Endothelial cell of umbilical vein (primary cell): ENCODE measurements around the gene SCD. TPM values are rescaled to one million over a fixed set of nuclear protein-coding genes. Genes with fewer than 3 reads are reported as not detected.

Source experiments
- BruUV-seq: library from RNA; stranded (reverse); fragments of 400-500 nt; replicated peaks from 2 replicates; lab custom pipeline; 2021; lab: Mats Ljungman, UMichigan
- CTCF ChIA-PET: fragments of 300-600, 350-600 bp; sonication (Branson Sonifier 250); formaldehyde crosslinking; loops from one replicate; lab custom pipeline; 2021; ENCODE audit warnings: antibody characterized with exemption, inconsistent platforms; lab: Charles Lee
- POLR2A ChIA-PET: fragments of 300-600, 350-600 bp; sonication (Branson Sonifier 250); formaldehyde crosslinking; loops from one replicate; lab custom pipeline; 2021; ENCODE audit warnings: antibody characterized with exemption, inconsistent platforms; lab: Charles Lee
- DNase-seq: peaks from one replicate; pipeline ENCODE4 v3.0.0-alpha.2; 2011; ENCODE audit warnings: low read depth, low spot score
- FAIRE-seq: peaks from 2 replicates; lab custom pipeline; 2011; peaks lifted over from hg19 to GRCh38; lab: Jason Lieb, UNC
- H2AFZ ChIP-seq: 2 replicates; pipeline ENCODE4 v1.6.0; 2012; ENCODE audit warnings: low read depth, low read length, control low read depth, inconsistent platforms
- H3K27ac ChIP-seq: 2 replicates; pipeline ENCODE4 v1.5.1; 2011; ENCODE audit warnings: low read depth, mild to moderate bottlenecking, control low read depth, low read length, moderate library complexity; ENCODE audit not compliant: insufficient read depth
- H3K27me3 ChIP-seq, 2 experiments: 2 replicates each; pipeline versions ENCODE4 v1.6.0 to v1.6.1; 2011; ENCODE audit warnings: low read length in 2 of 2, mixed read lengths in 1 of 2; ENCODE audit not compliant: control insufficient read depth in 2 of 2, insufficient read depth in 2 of 2
- H3K36me3 ChIP-seq, 2 experiments: 2 replicates in 1 of 2; 3 replicates in 1 of 2; pipeline ENCODE4 v1.5.1; 2011; ENCODE audit warnings: low read length in 2 of 2, mild to moderate bottlenecking in 1 of 2, moderate library complexity in 1 of 2; ENCODE audit not compliant: control insufficient read depth in 2 of 2, insufficient read depth in 2 of 2; ENCODE audit errors: extremely low read depth in 1 of 2
- H3K4me1 ChIP-seq: 3 replicates; pipeline ENCODE4 v1.5.1; 2011; ENCODE audit warnings: mild to moderate bottlenecking, low read length; ENCODE audit not compliant: control insufficient read depth, insufficient read depth; ENCODE audit errors: extremely low read depth
- H3K4me2 ChIP-seq: 2 replicates; pipeline ENCODE4 v1.6.1; 2011; ENCODE audit warnings: low read length, control low read depth, mixed read lengths; ENCODE audit not compliant: insufficient read depth
- H3K4me3 ChIP-seq, 3 experiments: fragments of 200-600 bp in 1 of 3; sonication (generic), shearing (Covaris generic) in 1 of 3; replicated peaks in 1 of 3; 2 replicates each; pipeline ENCODE4 v1.5.1; 2011 to 2016; ENCODE audit warnings: control low read depth in 3 of 3, low read length in 3 of 3, mild to moderate bottlenecking in 2 of 3, inconsistent platforms in 1 of 3, low read depth in 1 of 3, moderate library complexity in 1 of 3; ENCODE audit not compliant: insufficient read depth in 1 of 3
- H3K79me2 ChIP-seq: 2 replicates; pipeline ENCODE4 v1.6.0; 2012; ENCODE audit warnings: low read length, inconsistent platforms; ENCODE audit not compliant: control insufficient read depth, insufficient read depth
- H3K9ac ChIP-seq: replicated peaks from 2 replicates; pipeline ENCODE3; 2011; ENCODE audit warnings: low read length, control low read depth; ENCODE audit not compliant: insufficient read depth; ENCODE audit errors: extremely low read depth
- H3K9me1 ChIP-seq: replicated peaks from 3 replicates; pipeline ENCODE4 v1.6.0; 2011; ENCODE audit warnings: mild to moderate bottlenecking, low read length; ENCODE audit not compliant: control insufficient read depth, insufficient read depth; ENCODE audit errors: extremely low read depth
- H3K9me3 ChIP-seq: replicated peaks from 2 replicates; pipeline ENCODE4 v1.5.1; 2012; ENCODE audit warnings: low read length, inconsistent platforms; ENCODE audit not compliant: control insufficient read depth, insufficient read depth
- H4K20me1 ChIP-seq: replicated peaks from 2 replicates; pipeline ENCODE3; 2011; ENCODE audit warnings: mild to moderate bottlenecking, low read length; ENCODE audit not compliant: control insufficient read depth, insufficient read depth; ENCODE audit errors: extremely low read depth
- EZH2 ChIP-seq: IDR thresholded peaks from 2 replicates; pipeline ENCODE4 v1.6.1; 2012; ENCODE audit warnings: borderline replicate concordance, low read depth, mild to moderate bottlenecking, moderate library complexity, low read length, inconsistent platforms; ENCODE audit not compliant: severe bottlenecking
- FOS ChIP-seq: IDR thresholded peaks from 2 replicates; pipeline ENCODE4 v1.6.1; 2011; ENCODE audit warnings: mild to moderate bottlenecking, low read length, moderate library complexity, borderline replicate concordance; ENCODE audit not compliant: insufficient read depth
- GATA2 ChIP-seq: IDR thresholded peaks from 2 replicates; pipeline ENCODE4 v1.7.0; 2011; ENCODE audit warnings: low read depth, mild to moderate bottlenecking, moderate library complexity, mixed read lengths, low read length; ENCODE audit not compliant: insufficient read length, insufficient read depth
- JUN ChIP-seq: IDR thresholded peaks from 2 replicates; pipeline ENCODE4 v1.6.1; 2011; ENCODE audit warnings: borderline replicate concordance, low read depth; ENCODE audit not compliant: insufficient read length, insufficient read depth
- MYC ChIP-seq: IDR thresholded peaks from one replicate; pipeline ENCODE4 v1.6.1; 2011; ENCODE audit warnings: mild to moderate bottlenecking, low read depth, low read length
- POLR2A ChIP-seq: IDR thresholded peaks from 2 replicates; pipeline ENCODE4 v1.6.1; 2012; ENCODE audit warnings: low read depth, mild to moderate bottlenecking, control low read depth, low read length
- POLR2AphosphoS5 ChIP-seq: IDR thresholded peaks from 2 replicates; pipeline ENCODE4 v1.6.1; 2012; ENCODE audit warnings: low read depth, mild to moderate bottlenecking, control low read depth, low read length, moderate library complexity; ENCODE audit not compliant: insufficient read depth
- dilution Hi-C: fragments of 300-500 bp; cut with MboI; formaldehyde crosslinking; loops from one replicate; pipeline ENCODE4 v1.15.0; 2019; ENCODE audit warnings: low sequenced_read_pairs; ENCODE audit not compliant: extremely low pct_ligation_motif_present
- intact Hi-C: fragments of 100-400 bp; cut with micrococcal nuclease; formaldehyde crosslinking; loops from one replicate; pipeline ENCODE4 v1.10.0; 2022
- polyA plus RNA-seq, 4 experiments: library from polyadenylated mRNA; depleted of rRNA in 3 of 4; stranded (reverse) in 3 of 4; unstranded in 1 of 4; fragments of >200 nt; gene quantifications; 2 replicates each; pipeline versions ENCODE4 v1.2.1 to v1.2.3, GENCODE V29; 2011 to 2012; ENCODE audit warnings: missing spikeins in 1 of 4
- total RNA-seq: library from RNA; stranded (reverse); gene quantifications from 2 replicates; pipeline ENCODE4 v1.2.3, GENCODE V29; 2021
- TF ChIP-seq, protein P1 (sequence below): IDR thresholded peaks from 2 replicates; pipeline ENCODE4 v1.6.1; 2011; ENCODE audit not compliant: insufficient read depth, insufficient read length
- TF ChIP-seq, protein P2 (sequence below), 2 donors: IDR thresholded peaks; 1 replicate in 1 of 2; 2 replicates in 1 of 2; pipeline ENCODE4 v1.5.1; 2011; ENCODE audit warnings: low read length in 2 of 2, mild to moderate bottlenecking in 2 of 2, moderate library complexity in 2 of 2, control low read depth in 1 of 2, inconsistent platforms in 1 of 2, low read depth in 1 of 2; ENCODE audit not compliant: insufficient read depth in 1 of 2; ENCODE audit errors: extremely low read depth in 1 of 2

The SCD gene
- total and polyA plus RNA-seq, 2 donors (not counting 3 experiments of a cell fraction or from before 2014, with no cell fraction given), result 258 to 426 TPM

DNA sequence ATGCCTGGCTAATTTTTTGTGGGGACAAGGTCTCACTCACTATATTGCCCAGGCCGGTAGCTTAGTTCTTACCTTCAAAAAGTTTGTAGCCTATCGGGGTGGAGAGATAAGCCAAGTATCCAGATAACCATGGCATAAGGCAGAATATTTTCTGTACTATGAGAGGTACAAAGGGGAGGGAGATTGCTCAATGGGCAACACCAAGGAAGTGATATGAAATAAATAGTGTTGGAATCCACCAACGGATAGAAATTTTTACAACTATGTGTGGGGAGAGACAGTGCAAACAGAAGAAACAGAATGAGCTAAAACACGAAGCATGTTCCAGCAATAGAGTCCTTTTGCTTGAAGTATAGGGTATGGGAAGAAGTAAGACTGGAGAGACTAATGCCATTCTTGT, 8.1 kb downstream of the SCD start:
- H3K4me1 ChIP-seq, result peaks cover 54% of the 10 kb centered on the region
- no peak overlapping the region for H2AFZ ChIP-seq
- TF ChIP-seq GATA2 (no peak), MYC (no peak), POLR2AphosphoS5 (no peak), EZH2 (no peak), FOS (no peak), POLR2A (no peak), JUN (no peak)
- TF ChIP-seq, protein P1, sequence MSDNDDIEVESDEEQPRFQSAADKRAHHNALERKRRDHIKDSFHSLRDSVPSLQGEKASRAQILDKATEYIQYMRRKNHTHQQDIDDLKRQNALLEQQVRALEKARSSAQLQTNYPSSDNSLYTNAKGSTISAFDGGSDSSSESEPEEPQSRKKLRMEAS, result no peak
- TF ChIP-seq, protein P2, sequence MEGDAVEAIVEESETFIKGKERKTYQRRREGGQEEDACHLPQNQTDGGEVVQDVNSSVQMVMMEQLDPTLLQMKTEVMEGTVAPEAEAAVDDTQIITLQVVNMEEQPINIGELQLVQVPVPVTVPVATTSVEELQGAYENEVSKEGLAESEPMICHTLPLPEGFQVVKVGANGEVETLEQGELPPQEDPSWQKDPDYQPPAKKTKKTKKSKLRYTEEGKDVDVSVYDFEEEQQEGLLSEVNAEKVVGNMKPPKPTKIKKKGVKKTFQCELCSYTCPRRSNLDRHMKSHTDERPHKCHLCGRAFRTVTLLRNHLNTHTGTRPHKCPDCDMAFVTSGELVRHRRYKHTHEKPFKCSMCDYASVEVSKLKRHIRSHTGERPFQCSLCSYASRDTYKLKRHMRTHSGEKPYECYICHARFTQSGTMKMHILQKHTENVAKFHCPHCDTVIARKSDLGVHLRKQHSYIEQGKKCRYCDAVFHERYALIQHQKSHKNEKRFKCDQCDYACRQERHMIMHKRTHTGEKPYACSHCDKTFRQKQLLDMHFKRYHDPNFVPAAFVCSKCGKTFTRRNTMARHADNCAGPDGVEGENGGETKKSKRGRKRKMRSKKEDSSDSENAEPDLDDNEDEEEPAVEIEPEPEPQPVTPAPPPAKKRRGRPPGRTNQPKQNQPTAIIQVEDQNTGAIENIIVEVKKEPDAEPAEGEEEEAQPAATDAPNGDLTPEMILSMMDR (IDR thresholded peaks at IDR 0.05; ENCODE audit: extremely low read depth in 1 of 2, insufficient read depth in 1 of 2, low read depth in 1 of 2, low read length in 2 of 2), result no peak
- DNase-seq, result no peak
- H3K79me2 ChIP-seq, result peaks cover 76% of the 10 kb centered on the region
- H3K36me3 ChIP-seq, result peaks cover 30 to 45% of the 10 kb centered on the region in 2 experiments
- no peaks in the 10 kb centered on the region for H3K9me1 ChIP-seq
- intact Hi-C loops (no loop called here), dilution Hi-C loops (no loop called here)
- no peaks in the 10 kb centered on the region for H3K9me3 ChIP-seq
- H3K27ac ChIP-seq, result no peak overlapping the region
- no peak overlapping the region for H3K4me2 ChIP-seq
- no peak overlapping the region for H3K4me3 ChIP-seq
- peaks cover 8% of the 10 kb centered on the region for H4K20me1 ChIP-seq
- no TSS peak for BruUV-seq
- no peaks in the 10 kb centered on the region for H3K27me3 ChIP-seq
- no peak for FAIRE-seq
- no peak overlapping the region for H3K9ac ChIP-seq
- POLR2A ChIA-PET, result no interaction called here
- CTCF ChIA-PET, result interaction anchor here (1.0 kb wide), 1 partner anchor 9 kb away, joined by 3 read pairs; no protein-coding TSS in a partner anchor
